22Rv1 (cell line): ENCODE data around the gene ZG16.
A peak's percentile ranks its signal among the peaks of the same experiment; 100 is the strongest.
"Not testable (repeated sequence)": the region's sequence is repeated elsewhere in the genome, so short reads cannot be mapped to it uniquely, and the experiment has no call there.

Experiments
- H3K27ac ChIP-seq: fragments of 450-650 bp; 2 replicates; pipeline ENCODE4 v1.5.1; 2017
- CTCF ChIP-seq: fragments of 450-650 bp; IDR thresholded peaks from 2 replicates; pipeline ENCODE4 v1.5.1; 2017; ENCODE audit warnings: mild to moderate bottlenecking
- ZFX ChIP-seq: fragments of 450-650 bp; IDR thresholded peaks from 2 replicates; pipeline ENCODE4 v1.6.1; 2017; ENCODE audit warnings: antibody characterized with exemption, borderline replicate concordance

ZG16 gene

GRCh38 chr16:29767062-29767461, 11.0 kb upstream of the ZG16 start:
- TF ChIP-seq CTCF = no peak
- TF ChIP-seq ZFX = no peak
- 0 out of 2 replicates have a peak overlapping the region, but pooled peaks have one; percentile 12 for H3K27ac ChIP-seq

- H3K27ac ChIP-seq = no peak overlapping the region
- no peak for TF ChIP-seq CTCF
- TF ChIP-seq ZFX = no peak
Measured at GRCh38 chr16:29769507-29769906, 8.5 kb upstream of the ZG16 start.

- TF ChIP-seq CTCF (no peak), ZFX (no peak)
Measured at GRCh38 chr16:29770250-29770929, 7.7 kb upstream of the ZG16 start.

GRCh38 chr16:29772330-29772729, 5.7 kb upstream of the ZG16 start:
- not testable (repeated sequence) for H3K27ac ChIP-seq

More at GRCh38 chr16:29770250-29770929, 7.7 kb upstream of the ZG16 start:
- H3K27ac ChIP-seq = no peak overlapping the region

- TF ChIP-seq CTCF (no peak), ZFX (no peak)
Measured at GRCh38 chr16:29774730-29775129, 3.3 kb upstream of the ZG16 start.

GRCh38 chr16:29775742-29776408, 2.2 kb upstream of the ZG16 start:
- no peak overlapping the region for H3K27ac ChIP-seq
- TF ChIP-seq ZFX = no peak
- TF ChIP-seq CTCF = no peak

More at GRCh38 chr16:29774730-29775129, 3.3 kb upstream of the ZG16 start:
- no peak overlapping the region for H3K27ac ChIP-seq

- no peak overlapping the region for H3K27ac ChIP-seq
- no peak for TF ChIP-seq ZFX
- no peak for TF ChIP-seq CTCF
Measured at GRCh38 chr16:29779474-29779873, 1.4 kb downstream of the ZG16 start.

- peak overlapping the region; percentile 37 for H3K27ac ChIP-seq
Measured at GRCh38 chr16:29783094-29783953, 5.3 kb downstream of the ZG16 start.
